NCI-H2107 treated with DMSO at 0.1 percent for 48 hours (cell line): ENCODE measurements around the gene COG3.

Experiments used
- DNase-seq: peaks from one replicate; lab custom pipeline; 2025; ENCODE audit not compliant: unreplicated experiment; lab: John Stamatoyannopoulos, UW

COG3 gene

DNA sequence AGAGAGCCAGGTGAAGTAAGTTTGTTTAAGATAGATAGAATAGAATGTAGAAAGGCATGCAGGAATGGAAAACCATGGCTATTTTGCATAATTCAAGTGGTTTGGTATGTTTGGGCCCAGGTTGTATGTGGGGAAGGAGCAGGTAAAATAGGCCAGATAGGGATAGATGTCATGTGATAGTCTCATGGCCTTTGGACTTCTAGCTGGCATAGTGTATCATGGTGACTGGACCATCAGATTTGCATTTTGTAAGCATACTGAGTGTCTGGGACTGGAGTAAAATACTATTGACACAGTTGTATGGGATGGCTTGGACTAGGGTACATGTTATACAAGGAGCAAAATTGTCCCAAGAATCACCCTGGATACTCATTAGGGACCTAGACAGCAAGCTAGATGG is 38.9 kb downstream of the COG3 start:
- no peak for DNase-seq

GRCh38 chr13:45506811-45507210 is 42.1 kb downstream of the COG3 start:
- DNase-seq: no peak

GRCh38 chr13:45508776-45509175 is 44.0 kb downstream of the COG3 start:
- no peak for DNase-seq

- no peak for DNase-seq
Observed at GRCh38 chr13:45510672-45511071, 45.9 kb downstream of the COG3 start.

DNA sequence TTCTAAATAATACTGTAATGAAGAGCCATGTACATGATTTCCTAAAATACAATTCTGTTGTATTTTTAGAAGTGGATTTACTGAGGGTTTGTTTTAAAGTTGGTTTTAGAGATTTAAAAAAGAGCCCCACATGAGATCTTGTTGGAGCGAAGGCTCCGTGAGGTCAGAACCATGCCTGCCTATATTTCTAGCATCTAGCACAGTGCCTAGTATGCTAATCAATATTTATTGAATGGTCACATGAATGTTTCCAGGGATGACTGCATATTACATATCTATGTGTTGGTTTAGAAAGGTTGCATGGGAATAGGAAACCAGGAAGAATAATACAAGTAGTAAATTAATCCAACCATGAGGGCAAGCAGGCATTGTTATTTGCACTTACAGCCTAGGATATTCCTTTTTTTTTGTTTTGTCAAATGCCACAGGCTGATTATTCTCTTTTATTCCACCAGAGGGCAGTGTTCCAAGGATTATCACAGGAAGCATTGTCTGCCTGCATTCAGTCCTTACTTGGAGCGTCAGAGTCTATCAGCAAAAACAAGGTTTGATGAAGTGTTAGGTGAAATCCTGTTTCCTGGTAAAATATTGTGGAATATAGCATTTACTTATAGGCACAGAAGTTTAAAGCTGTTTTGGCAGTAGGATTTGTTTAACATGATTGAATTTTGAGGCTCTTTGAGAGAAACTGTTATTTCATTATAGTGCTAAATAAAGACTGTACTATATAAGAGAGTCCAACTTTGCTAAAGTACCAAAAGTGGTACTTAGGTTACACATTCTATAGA is 46.8 kb downstream of the COG3 start:
- peak; percentile 59 for DNase-seq

GRCh38 chr13:45512098-45512496 is 47.4 kb downstream of the COG3 start:
- no peak for DNase-seq

- DNase-seq: no peak
Observed at GRCh38 chr13:45516757-45517156, 52.0 kb downstream of the COG3 start.

DNA sequence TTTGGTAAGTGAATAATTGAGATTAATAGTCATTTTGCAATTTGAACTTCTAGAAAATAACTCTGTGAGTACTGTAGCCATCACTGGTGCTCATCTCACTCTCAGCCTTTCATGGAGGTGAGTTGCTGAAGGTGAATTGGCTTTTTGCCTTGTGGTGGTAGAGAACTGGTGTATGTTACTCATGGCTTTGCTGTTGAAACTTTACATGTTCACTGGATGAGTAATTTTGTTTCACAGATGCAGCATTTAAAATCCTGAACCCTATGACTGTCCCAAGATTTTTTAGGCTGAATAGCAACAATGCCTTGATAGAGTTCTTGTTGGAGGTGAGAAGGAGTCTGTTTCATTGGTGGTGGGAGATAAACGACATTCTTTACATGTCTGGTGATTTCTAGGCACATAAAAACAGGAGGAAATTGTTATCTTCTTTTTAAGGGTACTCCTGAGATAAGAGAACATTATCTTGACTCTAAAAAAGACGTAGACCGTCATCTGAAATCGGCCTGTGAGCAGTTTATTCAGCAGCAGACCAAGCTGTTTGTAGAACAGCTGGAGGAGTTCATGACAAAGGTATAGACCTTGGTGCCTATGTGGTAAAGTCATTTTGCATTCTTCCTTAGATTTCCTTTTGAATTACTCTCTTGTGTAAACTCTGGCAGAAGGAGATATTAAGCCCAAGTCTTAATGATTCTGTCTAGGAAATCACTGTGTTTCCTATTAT is 53.9 kb downstream of the COG3 start:
- DNase-seq: no peak

DNA sequence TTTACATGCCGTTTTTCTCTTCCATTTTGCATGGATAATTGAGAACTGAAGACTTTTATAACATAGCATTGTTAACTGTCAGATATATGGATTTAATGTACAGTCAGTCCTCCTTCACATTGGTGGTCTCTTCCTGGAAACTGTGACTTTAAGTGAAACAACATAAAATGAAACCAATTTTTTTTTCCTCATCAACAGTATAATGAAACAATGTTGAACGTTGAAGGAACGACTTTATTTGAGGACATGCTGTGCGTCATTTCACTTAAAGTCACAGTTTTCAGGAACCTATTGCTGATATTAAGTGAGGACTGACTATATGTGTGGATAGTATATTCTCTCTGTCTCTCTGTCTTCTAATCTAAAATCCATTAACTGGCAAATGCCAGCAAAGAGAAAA is 54.8 kb downstream of the COG3 start:
- no peak for DNase-seq

- no peak for DNase-seq
Observed at GRCh38 chr13:45521297-45521696, 56.6 kb downstream of the COG3 start.

DNA sequence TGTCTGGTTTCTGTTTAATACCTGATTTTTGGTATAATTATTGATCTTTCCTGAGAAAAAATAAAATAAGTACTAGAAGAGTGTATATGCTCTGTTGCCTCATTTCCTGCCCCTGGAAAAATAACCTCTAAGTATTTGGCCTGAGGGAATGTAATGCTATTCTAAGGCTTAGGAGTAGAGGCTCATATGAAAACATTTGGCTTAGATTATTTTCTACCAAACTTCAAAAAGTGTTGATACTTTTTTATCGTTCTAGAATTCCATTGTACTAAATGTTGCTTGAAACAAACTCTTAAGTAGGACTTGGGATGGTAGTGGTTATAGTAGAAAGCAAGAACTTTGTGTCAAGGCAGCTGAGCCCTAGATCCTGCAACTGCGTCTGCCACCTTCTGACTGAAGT is 57.8 kb downstream of the COG3 start:
- DNase-seq: no peak

- no peak for DNase-seq
Observed at GRCh38 chr13:45527699-45528462, 63.1 kb downstream of the COG3 start.

- no peak for DNase-seq
Observed at GRCh38 chr13:45529758-45530157, 65.0 kb downstream of the COG3 start.

- no peak for DNase-seq
Observed at GRCh38 chr13:45534604-45535003, 69.9 kb downstream of the COG3 start.

DNA sequence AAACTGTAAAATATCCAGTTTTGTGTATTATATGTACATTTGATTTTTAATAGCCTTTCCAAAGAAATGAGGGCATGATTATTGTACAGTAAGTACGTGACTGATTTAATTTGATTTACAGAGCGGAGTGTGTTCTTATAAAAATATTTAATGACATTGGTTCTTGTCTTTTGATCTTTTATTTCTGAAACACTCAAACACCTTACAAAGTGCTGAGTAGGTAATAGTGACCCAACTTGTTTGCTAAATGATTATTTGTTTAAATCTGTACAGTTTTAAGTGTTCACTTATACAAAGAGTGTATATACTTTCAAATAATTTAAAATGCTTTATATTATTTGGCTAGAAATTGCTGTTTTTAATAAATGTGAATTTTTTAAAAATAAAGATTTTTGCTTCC is 71.5 kb downstream of the COG3 start:
- no peak for DNase-seq

- DNase-seq: no peak
Observed at GRCh38 chr13:45537516-45537915, 72.8 kb downstream of the COG3 start.

DNA sequence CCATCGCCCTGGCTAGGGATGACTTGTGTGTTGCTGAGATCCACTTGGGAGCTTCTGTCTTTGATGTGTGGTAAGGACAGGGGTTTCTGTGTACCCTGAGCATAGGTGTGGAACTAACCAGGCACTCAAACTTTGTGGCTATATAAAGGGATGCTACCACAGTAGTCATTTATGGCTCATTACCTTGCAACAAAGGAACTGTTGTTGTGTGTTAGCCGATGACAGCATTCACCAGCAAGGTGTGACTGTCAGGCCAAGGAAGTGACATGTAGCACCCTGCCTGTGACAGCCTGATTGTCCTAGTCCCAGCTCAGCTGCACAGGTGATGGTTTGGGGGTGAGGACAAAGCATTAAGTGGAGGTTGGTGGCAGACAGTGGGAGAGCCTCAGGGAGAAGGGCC is 73.6 kb downstream of the COG3 start:
- no peak for DNase-seq

DNA sequence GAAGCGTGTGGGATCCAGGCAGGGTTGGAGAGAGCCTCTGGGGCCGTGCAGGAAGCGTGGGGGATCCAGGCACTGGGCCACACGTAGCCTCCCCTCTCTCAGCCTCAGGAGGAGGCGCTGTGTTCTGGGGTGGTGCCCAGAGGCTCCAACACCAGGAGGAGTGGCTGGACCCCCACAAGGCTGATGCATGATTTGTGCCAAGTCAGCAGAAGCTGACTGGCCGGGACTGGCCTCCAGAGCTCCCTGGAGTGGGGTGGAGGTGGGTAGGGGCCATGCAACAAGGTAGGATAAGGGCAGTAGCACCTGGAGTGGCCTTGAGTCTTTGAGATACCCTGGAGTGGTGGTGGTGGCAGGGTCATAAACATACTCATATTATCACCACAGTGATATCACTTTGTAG is 75.5 kb downstream of the COG3 start:
- no peak for DNase-seq

DNA sequence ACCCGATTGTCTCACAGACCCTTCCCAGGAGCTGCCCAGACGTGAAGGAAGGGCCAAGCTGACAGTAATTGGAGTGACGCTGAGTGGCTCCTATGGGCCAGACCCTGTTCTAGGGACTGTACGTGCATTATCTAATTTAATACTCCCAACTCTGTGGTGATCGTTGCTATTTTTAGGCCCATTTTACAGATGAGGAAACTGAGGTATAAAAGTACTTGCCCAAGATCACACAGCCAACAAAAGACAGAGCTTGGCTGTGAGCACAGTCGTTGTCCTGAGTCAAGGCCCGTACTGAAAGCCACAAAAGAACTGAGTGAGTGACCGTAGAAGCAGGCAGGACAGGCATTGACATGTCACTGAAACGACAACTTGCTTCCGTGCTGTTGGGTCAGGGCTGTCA is 76.1 kb downstream of the COG3 start:
- no peak for DNase-seq

GRCh38 chr13:45541806-45542205 is 77.1 kb downstream of the COG3 start:
- no peak for DNase-seq

DNA sequence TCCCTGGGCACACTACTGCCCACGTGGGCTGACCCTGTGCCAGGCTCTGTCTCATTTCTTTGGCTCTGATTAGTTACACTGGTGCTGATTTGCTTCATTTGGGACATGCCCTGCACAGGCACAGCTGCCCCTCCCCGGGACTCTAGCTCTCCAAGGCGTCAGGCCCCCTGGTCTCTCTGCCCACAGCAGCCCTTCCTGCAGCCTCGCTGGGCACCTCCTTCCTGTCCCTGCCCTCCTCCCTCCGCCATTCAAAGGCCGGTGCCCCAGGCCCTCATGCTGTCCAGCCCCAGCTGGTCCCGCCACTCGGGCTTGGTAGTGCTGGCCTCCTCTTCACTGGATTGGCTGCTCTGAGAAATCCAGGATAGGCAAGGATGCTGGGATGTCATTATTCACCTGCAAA is 77.7 kb downstream of the COG3 start:
- no peak for DNase-seq

- DNase-seq: no peak
Observed at GRCh38 chr13:45542878-45543277, 78.1 kb downstream of the COG3 start.
